ENCODE measurements around the gene TET1.
"Not testable (repeated sequence)": the region's sequence is repeated elsewhere in the genome, so short reads cannot be mapped to it uniquely, and the experiment has no call there.

Gene TET1

DNA sequence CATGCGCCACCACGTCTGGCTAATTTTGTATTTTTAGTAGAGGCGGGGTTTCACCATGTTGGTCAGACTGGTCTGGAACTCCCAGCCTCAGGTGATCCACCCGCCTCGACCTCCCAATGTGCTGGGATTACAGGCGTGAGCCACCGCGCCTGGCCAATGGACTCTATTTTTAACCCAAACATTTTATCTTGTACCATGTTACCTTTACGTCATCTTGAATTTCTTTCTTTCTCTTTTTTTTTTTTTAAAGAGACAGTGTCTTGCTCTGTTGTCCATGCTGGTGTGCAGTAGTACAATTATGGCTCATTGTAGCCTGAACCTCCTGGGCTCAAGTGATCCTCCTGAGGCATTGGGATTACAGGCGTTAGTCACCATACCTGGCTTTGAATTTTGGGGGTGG, 57.6 kb downstream of the TET1 start:
- not testable (repeated sequence) for DNase-seq

DNA sequence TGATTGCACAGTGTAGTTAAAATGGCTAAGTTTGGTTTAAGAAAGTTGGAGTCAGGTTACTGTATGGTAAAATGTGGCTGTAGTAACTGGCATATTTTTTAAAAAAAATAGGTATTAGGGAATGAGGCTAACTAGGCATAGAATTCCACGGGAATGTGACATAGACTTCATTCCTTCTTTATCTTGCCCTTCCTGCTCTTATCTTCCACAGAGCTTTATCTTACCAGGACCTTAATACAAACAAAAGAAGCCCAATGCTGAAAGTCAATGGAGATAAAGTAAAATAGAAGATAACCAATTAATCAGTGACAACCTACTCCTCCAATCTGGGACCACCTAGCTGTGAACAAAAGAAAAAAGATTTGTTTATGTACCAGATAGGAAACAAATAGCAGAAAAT, 58.1 kb downstream of the TET1 start:
- no peak for DNase-seq

DNA sequence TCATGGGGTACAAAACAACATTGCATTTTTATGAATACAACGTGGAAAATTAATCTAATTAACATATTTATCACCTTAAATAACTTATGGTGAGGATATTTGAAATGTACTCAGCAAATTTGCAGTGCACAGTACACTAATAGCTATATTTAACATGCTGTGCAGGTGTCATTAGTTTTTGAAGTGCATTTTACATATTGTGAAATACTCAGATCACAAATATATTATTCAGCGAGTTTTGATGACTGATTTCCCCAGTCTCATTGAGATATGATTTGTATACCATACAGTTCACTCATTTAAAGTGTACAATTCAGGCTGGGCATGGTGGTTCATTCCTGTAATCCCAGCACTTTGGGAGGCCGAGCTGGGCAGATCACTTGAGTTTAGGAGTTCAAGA, 59.5 kb downstream of the TET1 start:
- DNase-seq, result no peak

DNA sequence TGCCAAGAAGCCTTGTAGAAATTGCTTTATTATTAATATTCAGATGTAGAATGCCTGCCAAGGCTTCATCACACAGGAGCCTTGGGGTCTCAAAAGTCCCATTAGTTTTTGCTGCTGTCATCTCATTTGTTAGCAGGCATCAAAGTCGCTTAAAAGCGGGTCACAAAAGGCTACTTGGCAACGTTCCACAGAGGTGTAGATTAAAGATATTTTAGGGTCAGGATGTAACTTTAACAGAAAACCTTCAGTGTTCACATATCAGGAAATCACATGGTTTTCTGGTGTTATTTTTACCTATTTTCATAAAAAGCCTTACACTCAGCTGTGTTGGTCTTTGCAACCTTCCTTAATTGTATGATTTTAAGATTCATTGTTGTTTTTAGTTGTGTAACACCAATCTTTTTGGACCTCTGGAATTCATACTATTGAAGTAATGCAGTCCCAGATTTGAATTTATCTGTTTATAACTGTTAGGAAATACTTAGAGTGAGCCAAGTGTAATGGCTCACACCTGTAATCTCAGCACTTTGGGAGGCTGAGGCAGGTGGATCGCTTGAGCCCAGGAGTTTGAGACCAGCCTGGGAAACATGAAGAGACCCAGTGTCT, 65.3 kb downstream of the TET1 start:
- DNase-seq, result no peak

DNA sequence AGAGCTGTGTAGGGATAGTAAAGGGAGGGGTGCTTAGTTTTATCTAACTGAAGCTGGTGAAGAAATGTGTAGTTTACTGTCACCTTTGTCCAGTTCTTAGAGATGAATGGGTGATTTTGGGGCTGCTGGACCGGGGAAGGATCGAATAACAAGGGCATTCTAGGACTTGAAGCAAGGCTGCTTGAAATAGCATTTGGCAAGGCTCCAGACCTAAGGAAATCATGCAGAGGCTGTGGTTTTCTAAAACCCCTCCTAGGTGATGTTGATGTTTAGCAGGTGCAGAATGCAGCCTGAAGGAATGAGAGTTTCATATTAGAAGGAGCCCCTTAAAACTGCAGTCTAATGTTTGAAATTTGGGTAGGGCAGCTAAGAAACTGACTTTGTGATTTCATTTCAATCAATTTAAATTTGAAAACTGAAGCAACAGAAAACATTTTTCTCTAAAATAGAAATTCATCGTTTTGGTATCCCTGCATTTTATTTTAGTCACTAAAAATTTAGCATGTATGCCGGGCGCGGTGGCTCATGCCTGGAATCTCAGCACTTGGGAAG, 68.5 kb downstream of the TET1 start:
- DNase-seq, result peak; percentile 12 to 28

DNA sequence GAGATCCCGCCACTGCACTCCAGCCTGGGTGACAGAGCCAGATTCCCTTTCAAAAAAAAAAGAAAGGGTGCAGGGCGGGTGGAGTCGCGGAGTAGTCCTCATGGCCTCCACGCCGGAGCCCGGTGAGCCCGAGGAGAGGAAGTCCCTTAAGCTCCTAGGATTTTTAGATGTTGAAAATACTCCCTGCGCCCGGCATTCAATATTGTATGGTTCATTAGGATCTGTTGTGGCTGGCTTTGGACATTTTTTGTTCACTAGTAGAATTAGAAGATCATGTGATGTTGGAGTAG, 72.1 kb downstream of the TET1 start:
- DNase-seq, result not testable (repeated sequence)

DNA sequence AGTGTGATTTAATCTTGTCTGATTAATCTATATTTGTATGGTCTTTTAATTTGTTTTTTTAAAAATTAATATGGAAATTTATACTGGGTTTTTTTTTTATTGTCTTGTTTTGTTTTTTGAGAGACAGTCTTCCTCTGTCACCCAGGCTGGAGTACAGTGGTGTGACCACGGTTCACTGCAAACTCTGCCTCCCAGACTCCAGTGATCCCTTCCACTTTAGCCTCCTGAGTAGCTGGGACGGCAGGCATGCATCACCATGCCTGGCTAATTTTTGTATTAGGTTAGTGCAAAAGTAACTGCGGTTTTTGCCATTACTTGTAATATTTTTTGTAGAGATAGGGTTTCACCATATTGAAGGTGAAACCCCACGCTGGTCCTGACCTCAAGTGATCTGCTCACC, 73.1 kb downstream of the TET1 start:
- no peak for DNase-seq

DNA sequence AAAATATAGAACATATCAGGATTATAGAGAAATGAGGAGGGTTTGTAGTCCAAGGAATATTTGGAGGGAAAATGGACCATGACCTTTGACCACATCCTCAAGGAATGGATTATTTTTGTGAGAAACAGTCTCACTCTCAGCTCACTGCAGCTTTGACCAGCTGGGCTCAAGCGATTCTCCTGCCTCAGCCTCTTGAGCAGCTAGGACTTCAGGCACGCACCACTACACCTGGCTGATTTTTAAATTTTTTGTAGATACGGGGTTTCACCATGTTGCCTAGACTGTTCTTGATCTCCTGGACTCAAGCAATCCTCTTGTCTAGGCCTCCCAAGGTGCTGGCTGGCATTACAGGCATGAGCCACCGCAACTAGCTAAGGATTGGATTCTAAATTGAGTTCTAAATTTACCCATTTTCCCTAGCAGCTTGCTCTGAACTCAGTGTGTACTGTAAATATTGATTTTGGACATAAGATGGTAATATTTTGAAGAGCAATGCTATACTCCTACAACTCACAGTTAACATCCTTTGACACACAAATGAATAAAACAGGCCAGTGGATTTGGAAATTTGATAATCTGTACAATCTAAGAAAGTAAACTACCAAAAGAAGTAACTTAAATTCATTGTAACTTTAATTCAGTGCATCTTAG, 73.8 kb downstream of the TET1 start:
- DNase-seq, result no peak

DNA sequence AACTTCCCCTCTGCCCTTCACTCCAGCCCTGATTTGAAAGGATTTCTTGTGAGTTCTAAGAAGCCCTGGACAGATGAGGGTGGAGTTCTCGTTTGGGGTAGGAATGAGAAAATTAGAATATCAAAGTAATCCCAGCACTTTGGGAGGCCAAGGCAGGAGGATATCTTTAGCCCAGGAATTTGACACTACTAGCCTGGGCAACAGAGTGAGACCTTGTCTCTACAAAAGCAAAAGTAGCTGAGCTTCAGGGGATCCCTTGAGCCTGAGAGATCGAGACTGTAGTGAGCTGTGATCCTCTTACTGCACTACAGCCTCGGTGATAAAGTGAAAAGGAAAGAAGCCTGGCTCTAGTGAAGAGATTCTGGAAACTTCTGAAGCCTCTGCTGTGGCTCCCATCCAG, 76.2 kb downstream of the TET1 start:
- DNase-seq, result no peak

DNA sequence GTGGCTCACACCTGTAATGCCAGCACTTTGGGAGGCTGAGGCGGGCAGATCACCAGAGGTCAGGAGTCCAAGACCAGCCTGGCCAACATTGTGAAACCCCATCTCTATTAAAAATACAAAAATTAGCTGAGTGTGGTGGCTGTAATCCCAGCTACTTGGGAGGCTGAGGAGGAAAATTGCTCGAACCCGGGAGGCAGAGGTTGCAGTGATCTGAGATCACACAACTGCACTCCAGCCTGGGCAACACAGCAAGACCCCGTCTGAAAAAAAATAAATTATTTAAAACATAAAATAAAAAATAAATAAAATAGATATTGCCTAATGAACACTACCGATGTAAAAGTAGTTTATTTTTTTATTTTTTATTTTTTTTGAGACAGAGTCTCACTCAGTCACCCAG, 83.4 kb downstream of the TET1 start:
- DNase-seq, result not testable (repeated sequence)

DNA sequence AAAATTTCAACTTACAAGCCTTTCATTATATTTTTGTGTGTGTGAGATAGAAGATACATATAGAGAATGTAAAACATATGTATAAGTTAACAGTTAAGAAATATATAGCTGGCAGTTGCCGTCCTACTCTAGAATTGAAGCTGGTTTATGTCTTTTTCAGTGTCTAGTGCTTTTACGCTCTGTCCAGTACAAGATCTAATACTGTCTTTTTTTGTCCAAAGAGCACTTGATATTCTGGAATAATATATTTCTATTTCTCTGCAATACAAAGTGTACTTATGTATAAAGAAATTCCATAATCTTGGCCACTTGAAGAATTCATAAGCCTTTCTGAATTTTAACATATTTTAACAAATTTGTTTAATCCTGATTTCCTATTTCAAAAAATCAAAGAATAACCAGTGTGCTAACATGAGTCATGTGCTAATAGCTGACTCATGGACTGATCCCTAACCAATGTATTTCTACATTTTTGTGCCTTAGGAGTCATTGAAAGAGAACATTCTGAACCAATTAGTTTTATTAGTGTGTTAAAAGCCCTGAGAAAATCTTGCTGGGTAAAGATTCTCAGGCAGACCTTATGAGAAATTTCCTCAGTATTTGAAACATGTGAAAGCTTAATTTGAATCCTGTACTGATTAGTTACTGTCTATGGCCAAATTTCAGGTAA, 87.7 kb downstream of the TET1 start:
- no peak for DNase-seq

DNA sequence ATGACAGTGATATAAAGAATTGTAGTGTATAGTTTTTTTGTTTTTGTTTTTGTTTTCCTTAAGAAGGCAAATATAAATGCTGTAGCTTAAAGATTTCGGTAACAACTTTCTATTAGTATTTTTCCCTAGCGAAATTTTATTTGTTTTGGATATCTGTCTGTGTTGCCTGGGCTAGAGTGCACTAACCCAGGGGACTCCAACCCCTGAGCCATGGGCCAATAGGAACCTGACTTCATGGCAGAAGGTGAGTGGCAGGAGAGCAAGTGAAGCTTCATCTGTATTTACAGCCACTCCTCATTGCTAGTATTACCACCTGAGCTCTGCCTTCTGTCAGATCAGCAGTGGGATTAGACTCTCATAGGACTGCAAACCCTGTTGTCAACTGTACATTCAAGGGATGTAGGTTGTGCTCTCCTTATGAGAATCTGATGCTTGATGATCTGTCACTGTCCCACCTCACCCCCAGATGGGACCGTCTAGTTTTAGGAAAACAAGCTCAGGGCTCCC, 95.5 kb downstream of the TET1 start:
- DNase-seq, result no peak

DNA sequence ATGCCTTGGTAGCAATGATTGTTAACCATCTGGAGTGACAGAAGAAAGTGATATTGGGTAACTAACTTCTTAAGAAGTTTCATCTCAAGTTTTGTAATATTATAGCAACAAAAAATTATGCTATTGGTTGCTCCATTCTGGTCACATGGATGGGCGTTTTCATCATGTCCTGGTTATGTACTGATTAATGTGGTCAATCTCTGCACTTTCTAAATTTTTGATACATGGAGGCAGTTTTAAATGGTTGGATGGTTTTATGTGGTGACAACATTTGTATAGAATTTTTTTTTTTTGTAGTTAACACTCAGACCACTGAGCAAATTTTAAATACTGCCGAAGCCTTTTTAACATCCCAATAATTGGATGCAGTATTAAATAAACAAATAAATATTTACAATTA, 105.7 kb downstream of the TET1 start:
- no peak for DNase-seq

DNA sequence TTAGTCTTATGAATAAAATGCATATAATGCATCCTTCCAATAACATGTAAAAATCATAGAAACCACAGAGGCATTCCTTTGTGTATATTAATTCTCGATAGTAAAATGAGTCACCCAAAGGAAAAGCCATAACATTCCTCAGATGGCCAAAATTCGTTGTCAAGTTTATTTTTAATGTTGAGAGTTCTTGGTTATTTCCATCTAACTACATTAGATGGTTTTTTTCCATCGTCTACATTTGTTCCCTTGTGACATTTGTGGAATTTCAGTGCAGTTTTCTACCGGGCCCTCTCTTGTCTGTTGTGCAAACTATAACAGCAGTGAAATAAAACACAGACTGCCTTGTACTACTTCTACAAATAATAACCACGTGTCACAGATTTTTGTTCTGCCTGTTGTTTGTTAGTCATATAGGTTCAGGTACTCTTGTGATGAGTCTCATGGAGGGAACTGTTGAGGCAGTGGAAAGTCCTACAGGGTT, 106.2 kb downstream of the TET1 start:
- DNase-seq, result no peak

DNA sequence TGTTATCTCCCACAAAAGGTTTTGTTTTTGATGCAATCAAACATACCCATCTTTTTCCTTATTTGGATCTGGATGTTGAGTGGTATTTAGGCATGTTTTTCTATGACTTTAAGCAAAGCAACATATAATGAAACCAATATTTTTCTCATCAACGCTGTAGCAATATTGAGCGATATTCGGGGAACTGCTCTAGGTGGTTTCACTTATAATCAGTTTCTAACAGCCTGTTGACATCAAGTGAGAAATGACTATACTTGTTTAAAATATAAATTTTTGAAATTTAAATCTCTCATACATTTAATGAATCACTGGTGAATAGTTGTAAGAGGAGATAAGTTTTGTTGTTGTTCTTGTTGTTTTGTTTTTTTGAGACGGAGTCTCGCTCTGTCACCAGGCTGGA, 108.1 kb downstream of the TET1 start:
- no peak for DNase-seq

DNA sequence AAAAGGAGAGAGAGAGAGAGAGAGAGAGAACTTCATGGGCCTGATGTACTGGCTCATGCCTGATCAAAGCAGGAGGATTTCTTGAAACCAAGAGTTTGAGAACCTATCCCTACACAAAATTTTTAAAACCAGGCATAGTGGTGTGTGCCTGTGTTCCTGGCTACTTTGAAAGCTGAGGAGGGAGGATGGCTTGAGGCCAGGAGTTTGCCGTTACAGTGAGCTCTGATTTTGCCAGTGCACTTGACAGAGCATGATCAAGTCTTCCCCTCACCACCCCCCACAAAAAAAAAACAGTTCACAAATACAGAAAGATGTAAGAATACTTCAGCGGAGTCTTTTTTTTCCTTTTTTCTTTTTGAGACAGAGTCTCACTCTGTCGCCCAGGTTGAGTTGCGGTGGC, 108.8 kb downstream of the TET1 start:
- no peak for DNase-seq

DNA sequence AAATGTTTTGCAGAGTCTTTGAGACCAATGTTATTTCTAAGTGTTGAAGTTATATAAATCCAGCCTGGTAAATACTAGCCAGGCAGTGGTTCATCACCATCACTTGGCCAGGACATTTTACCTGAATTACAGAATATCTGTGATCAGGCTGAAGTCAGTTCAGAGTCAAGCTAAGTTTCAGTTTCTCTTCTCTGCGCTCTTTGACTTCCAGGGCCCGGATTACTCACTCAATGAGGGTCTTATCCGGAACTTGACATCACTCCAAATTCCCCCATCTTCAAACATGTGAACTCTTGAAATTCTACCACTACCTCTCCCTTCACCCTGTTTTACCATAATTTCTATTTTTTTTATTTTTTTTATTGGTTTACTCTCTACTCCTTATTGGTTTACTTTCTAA, 124.3 kb downstream of the TET1 start:
- no peak for DNase-seq

DNA sequence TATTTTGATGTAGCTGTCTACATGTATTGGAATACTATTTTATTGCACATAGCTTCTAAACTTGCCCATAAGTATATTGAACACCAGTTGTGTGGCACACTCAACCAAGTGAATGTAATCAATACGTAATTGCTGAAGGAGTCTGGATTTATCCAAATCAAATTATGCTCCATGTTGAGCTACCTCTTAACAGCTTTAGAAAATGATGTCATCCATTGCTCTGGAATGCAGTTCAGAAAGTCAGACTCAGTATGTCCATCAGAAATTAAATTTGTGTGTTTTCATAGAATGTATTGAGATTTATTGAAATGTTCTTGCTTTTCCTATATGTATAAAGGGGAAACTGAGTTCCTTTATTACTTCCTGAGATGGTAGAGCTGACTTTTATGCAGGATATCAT, 135.9 kb downstream of the TET1 start:
- DNase-seq, result no peak

DNA sequence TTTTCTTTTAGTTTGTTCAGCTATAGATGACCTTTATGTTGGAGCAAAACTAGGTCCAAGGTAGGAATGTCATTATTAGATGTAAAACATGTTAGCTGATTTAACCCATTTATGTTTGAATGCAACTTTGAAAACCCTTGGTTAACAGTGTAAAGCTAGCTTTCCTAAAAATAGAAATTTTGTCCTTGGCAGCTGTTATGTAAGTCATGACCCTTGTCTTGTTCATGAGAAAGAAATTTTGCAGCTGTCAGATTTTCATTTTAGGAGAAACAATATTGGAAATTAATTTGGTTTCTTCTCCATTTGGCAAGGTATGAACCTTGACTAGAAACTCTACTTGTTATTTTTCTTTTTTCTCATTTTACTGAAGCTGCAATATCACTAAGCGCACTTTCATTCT, 137.0 kb downstream of the TET1 start:
- no peak for DNase-seq

DNA sequence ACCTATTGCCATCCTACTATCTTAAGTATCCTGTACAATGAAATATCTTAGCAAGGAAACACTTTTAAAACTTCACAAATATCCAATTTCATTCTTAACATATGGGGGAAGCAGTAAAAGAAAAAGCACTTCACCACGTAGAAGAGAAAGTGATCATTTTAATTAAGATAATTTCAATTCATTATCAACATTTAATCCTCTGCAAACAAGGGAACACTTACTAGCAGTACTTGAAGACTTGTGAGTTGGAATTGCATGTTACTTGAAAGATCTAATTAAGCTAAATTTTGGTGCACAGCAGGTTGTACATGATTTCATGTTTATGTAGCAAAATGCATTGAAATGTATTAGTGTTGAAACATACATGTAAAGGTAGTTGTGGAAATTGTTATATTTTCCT, 140.1 kb downstream of the TET1 start:
- DNase-seq, result no peak

DNA sequence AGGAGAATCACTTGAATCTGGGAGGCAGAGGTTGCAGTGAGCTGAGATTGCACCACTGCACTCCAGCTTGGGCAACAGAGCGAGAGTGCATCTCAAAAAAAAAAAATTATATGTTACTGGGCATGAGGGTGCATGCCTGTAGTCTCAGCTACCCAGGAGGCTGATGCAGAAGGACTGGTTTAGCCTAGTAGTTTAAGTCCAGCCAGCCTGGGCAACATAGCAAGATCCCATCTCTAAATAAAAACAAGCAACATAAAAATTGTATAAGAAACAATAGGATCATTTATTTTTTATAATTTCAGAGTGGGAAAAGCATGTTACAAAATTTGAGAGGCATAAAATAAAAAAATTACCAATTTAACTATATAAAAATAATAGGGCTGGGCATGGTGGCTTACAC, 145.4 kb downstream of the TET1 start:
- no peak for DNase-seq

DNA sequence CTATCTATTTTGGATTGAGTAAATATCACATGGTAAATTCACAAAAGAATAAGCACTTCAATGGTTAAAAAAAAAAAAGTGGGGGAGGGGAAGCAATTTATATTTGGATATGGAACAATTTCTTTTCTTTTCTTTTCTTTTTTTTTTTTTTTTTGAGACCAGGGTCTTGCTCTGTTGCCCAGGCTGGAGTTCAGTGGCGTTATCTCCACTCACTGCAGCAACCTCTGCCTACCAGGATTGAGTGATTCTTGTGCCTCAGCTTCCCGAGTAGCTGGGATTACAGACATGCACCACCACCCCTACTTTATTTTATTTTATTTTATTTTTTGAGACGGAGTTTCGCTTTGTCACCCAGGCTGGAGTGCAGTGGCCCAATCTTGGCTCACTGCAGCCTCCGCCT, 148.8 kb downstream of the TET1 start:
- not testable (repeated sequence) for DNase-seq

DNA sequence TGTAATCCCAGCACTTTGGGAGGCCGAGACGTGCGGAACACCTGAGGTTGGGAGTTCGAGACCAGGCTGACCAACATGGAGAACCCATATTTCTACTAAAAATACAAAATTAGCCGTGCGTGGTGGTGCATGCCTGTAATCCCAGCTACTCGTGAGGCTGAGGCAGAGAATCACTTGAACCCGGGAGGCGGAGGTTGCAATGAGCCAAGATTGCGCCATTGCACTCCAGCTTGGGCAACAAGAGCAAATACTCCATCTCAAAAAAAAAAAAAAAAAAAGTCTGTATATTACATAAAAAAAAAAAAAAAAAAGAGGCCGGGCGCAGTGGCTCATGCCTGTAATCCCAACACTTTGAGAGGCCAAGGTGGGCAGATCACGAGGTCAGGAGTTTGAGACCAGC, 152.9 kb downstream of the TET1 start:
- not testable (repeated sequence) for DNase-seq

DNA sequence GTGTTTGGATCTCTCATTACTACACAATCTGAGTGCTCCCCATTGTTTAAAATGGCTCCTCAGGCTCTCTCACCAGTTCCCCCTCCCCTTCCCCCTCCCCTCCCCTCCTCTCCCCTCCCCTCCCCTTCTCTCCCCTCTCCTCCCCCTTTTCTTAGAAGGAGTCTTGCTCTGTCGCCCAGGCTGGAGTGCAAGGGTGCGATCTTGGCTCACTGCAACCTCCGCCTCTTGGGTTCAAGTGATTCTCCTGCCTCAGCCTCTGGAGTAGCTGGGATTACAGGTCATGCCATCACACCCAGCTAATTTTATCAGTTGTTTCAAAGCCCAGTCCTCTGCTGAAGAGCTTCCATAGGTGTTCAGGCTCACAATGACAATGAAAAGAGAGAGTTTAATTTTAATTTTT, 157.3 kb downstream of the TET1 start:
- no peak for DNase-seq

Measured in NCI-H187 (cell line).